HCT116 (cell line): ENCODE results near the gene NHSL2. TPM values are rescaled to one million over a fixed set of nuclear protein-coding genes. Genes with fewer than 3 reads are reported as not detected.
"Not testable (repeated sequence)": the region's sequence is repeated elsewhere in the genome, so short reads cannot be mapped to it uniquely, and the experiment has no call there.

Experiments used
- ATAC-seq: fragments of 200-7000 bp; cut with Tn5 transposase; 2 replicates; pipeline ENCODE4 v1.9.1; 2020; ENCODE audit warnings: mild to moderate bottlenecking, moderate library complexity
- BruUV-seq: library from RNA; stranded (reverse); fragments of 400-500 nt; replicated peaks from 2 replicates; lab custom pipeline; 2021; lab: Mats Ljungman, UMichigan
- CTCF ChIA-PET: fragments of 300-600 bp; sonication (Branson Sonifier 250); formaldehyde crosslinking; loops from one replicate; lab custom pipeline; 2021; ENCODE audit warnings: antibody characterized with exemption; lab: Charles Lee
- POLR2A ChIA-PET: fragments of 300-600, 350-600 bp; sonication (Branson Sonifier 250); formaldehyde crosslinking; loops from one replicate; lab custom pipeline; 2021; ENCODE audit warnings: antibody characterized with exemption; lab: Charles Lee
- RAD21 ChIA-PET, 2 experiments: fragments of 300-600 bp; sonication (Branson Sonifier 250); formaldehyde crosslinking; loops; one replicate each; lab custom pipeline; 2023; ENCODE audit warnings: low total read pairs in 2 of 2; ENCODE audit not compliant: uncharacterized antibody in 2 of 2, unreplicated experiment in 2 of 2, low non-redundant PET in 1 of 2; lab: Charles Lee
- DNase-seq: peaks from one replicate; pipeline ENCODE4 v3.0.0-alpha.2; 2010; ENCODE audit warnings: low read depth, low spot score
- H2AFZ ChIP-seq: fragments of 200-600 bp; shearing (Covaris generic), sonication (generic); 2 replicates; pipeline ENCODE4 v1.6.1; 2017; ENCODE audit warnings: low read depth, mixed run types, mixed read lengths, antibody characterized with exemption, low read length; ENCODE audit not compliant: poor library complexity, severe bottlenecking
- H3K27ac ChIP-seq: 2 replicates; pipeline ENCODE4 v1.5.1; 2012; ENCODE audit warnings: low read depth, low read length
- H3K27me3 ChIP-seq: fragments of 200-600 bp; sonication (generic); 2 replicates; pipeline ENCODE4 v1.6.1; 2016; ENCODE audit warnings: mixed run types, low read length, mixed read lengths; ENCODE audit not compliant: insufficient read depth
- H3K36me3 ChIP-seq, 2 experiments: fragments of 200-500 bp in 1 of 2; fragments of 200-600 bp in 1 of 2; sonication (Bioruptor generic) in 1 of 2; sonication (generic) in 1 of 2; 2 replicates each; pipeline versions ENCODE4 v1.5.1 to v1.6.1; 2014 to 2016; ENCODE audit warnings: low read length in 2 of 2, inconsistent platforms in 1 of 2, mixed read lengths in 1 of 2, mixed run types in 1 of 2; ENCODE audit not compliant: insufficient read depth in 2 of 2, control insufficient read depth in 1 of 2
- H3K4me1 ChIP-seq, 2 experiments: fragments of 200-600 bp in 1 of 2; sonication (generic) in 1 of 2; 2 replicates each; pipeline versions ENCODE4 v1.5.1 to v1.6.1; 2012 to 2017; ENCODE audit warnings: low read length in 2 of 2, inconsistent platforms in 1 of 2, mild to moderate bottlenecking in 1 of 2, mixed read lengths in 1 of 2, mixed run types in 1 of 2, moderate library complexity in 1 of 2; ENCODE audit not compliant: insufficient read depth in 2 of 2, control insufficient read depth in 1 of 2
- H3K4me2 ChIP-seq: fragments of 200-600 bp; sonication (generic); 2 replicates; pipeline ENCODE4 v1.6.1; 2017; ENCODE audit warnings: mixed run types, low read length, mixed read lengths
- H3K4me3 ChIP-seq, 2 experiments: fragments of 200-600 bp in 1 of 2; sonication (generic) in 1 of 2; replicated peaks in 1 of 2; 2 replicates each; pipeline ENCODE4 v1.5.1; 2011 to 2016; ENCODE audit warnings: low read length in 2 of 2, control low read depth in 1 of 2, low read depth in 1 of 2, mild to moderate bottlenecking in 1 of 2, mixed read lengths in 1 of 2, mixed run types in 1 of 2
- H3K79me2 ChIP-seq: fragments of 200-600 bp; sonication (generic); 2 replicates; pipeline ENCODE4 v1.6.1; 2017; ENCODE audit warnings: mild to moderate bottlenecking, mixed run types, low read length, moderate library complexity, mixed read lengths; ENCODE audit not compliant: insufficient read depth
- H3K9ac ChIP-seq: fragments of 200-600 bp; sonication (generic); 2 replicates; pipeline ENCODE4 v1.6.1; 2016; ENCODE audit warnings: low read length, mixed read lengths
- H3K9me2 ChIP-seq: fragments of 200-600 bp; sonication (generic), shearing (Covaris generic); 2 replicates; pipeline ENCODE4 v1.6.1; 2017; ENCODE audit warnings: mixed run types, mild to moderate bottlenecking, moderate library complexity; ENCODE audit not compliant: insufficient read depth
- H3K9me3 ChIP-seq, 2 experiments: fragments of 200-500 bp in 1 of 2; fragments of 200-600 bp in 1 of 2; sonication (Bioruptor generic) in 1 of 2; sonication (generic) in 1 of 2; 2 replicates each; pipeline ENCODE4 v1.6.1; 2014 to 2017; ENCODE audit warnings: low read length in 2 of 2, mixed read lengths in 2 of 2, inconsistent platforms in 1 of 2, low read depth in 1 of 2, mild to moderate bottlenecking in 1 of 2, mixed run types in 1 of 2, moderate library complexity in 1 of 2; ENCODE audit not compliant: control insufficient read depth in 1 of 2, insufficient read depth in 1 of 2
- H4K20me1 ChIP-seq: fragments of 200-600 bp; sonication (generic), shearing (Covaris generic); 2 replicates; pipeline ENCODE4 v1.6.1; 2017; ENCODE audit warnings: mixed run types, mild to moderate bottlenecking, moderate library complexity; ENCODE audit not compliant: insufficient read depth
- CBX3 ChIP-seq: IDR thresholded peaks from 2 replicates; pipeline ENCODE4 v1.6.1; 2012; ENCODE audit warnings: low read depth
- CEBPB ChIP-seq: IDR thresholded peaks from 2 replicates; pipeline ENCODE4 v1.6.1; 2012; ENCODE audit warnings: low read depth
- CTCF ChIP-seq, 3 experiments: fragments of 200-600 bp in 1 of 3; sonication (generic) in 1 of 3; IDR thresholded peaks in 2 of 3; conservative IDR thresholded peaks in 1 of 3; 2 replicates each; pipeline ENCODE4 v1.5.1; 2012 to 2017; ENCODE audit warnings: low read depth in 2 of 3, low read length in 2 of 3, antibody characterized with exemption in 1 of 3, borderline replicate concordance in 1 of 3, control low read depth in 1 of 3, mild to moderate bottlenecking in 1 of 3, mixed read lengths in 1 of 3, mixed run types in 1 of 3, moderate library complexity in 1 of 3; ENCODE audit not compliant: insufficient read depth in 1 of 3
- ELF1 ChIP-seq: IDR thresholded peaks from 2 replicates; pipeline ENCODE4 v1.6.1; 2012; ENCODE audit warnings: low read depth, borderline replicate concordance
- EZH2 ChIP-seq: fragments of 200-600 bp; sonication (generic); IDR thresholded peaks from 2 replicates; pipeline ENCODE4 v1.6.1; 2017; ENCODE audit warnings: antibody characterized with exemption, mixed run types
- EZH2phosphoT487 ChIP-seq: fragments of 200-600 bp; IDR thresholded peaks from 2 replicates; pipeline ENCODE4 v1.6.1; 2018; ENCODE audit warnings: antibody characterized with exemption, borderline replicate concordance
- FOSL1 ChIP-seq: IDR thresholded peaks from 2 replicates; pipeline ENCODE4 v1.6.1; 2012; ENCODE audit warnings: low read depth
- JUND ChIP-seq: IDR thresholded peaks from 2 replicates; pipeline ENCODE4 v1.6.1; 2012
- POLR2AphosphoS5 ChIP-seq: IDR thresholded peaks from 2 replicates; pipeline ENCODE4 v1.6.1; 2011; ENCODE audit warnings: mild to moderate bottlenecking, low read depth, low read length, moderate library complexity
- SP1 ChIP-seq: IDR thresholded peaks from 2 replicates; pipeline ENCODE4 v1.6.1; 2012; ENCODE audit warnings: low read depth
- YY1 ChIP-seq: IDR thresholded peaks from 2 replicates; pipeline ENCODE4 v1.6.1; 2011; ENCODE audit warnings: low read length, low read depth, moderate library complexity, mild to moderate bottlenecking; ENCODE audit not compliant: insufficient replicate concordance; ENCODE audit errors: extremely low read depth
- ZBTB33 ChIP-seq: IDR thresholded peaks from 2 replicates; pipeline ENCODE4 v1.6.1; 2011; ENCODE audit warnings: mild to moderate bottlenecking, low read length, moderate library complexity; ENCODE audit not compliant: insufficient replicate concordance; ENCODE audit errors: extremely low read depth
- ZFX ChIP-seq: fragments of 450-650 bp; IDR thresholded peaks from 2 replicates; pipeline ENCODE4 v1.6.1; 2017
- intact Hi-C: fragments of 100-400 bp; cut with micrococcal nuclease; formaldehyde crosslinking; loops from 2 replicates; pipeline ENCODE4 v1.10.0; 2022
- total RNA-seq: library from RNA; stranded (reverse); gene quantifications from one replicate; pipeline ENCODE4 v1.2.1, GENCODE V29; 2021; ENCODE audit not compliant: unreplicated experiment

The NHSL2 gene
- total RNA-seq, 1 experiment from 2014 or later: 0.22 TPM

- TF ChIP-seq CTCF (IDR thresholded peaks at IDR 0.05 in 2 of 3, conservative IDR thresholded peaks at IDR 0.05 in 1 of 3; ENCODE audit: borderline replicate concordance in 1 of 3, insufficient read depth in 1 of 3, low read depth in 2 of 3, low read length in 2 of 3): no peak
- no peak for TF ChIP-seq FOSL1
- TF ChIP-seq CBX3: no peak
- TF ChIP-seq CEBPB: no peak
- no peak for TF ChIP-seq EZH2
- no peak for TF ChIP-seq ELF1
- TF ChIP-seq EZH2phosphoT487: no peak
Observed at GRCh38 chrX:71958281-71958675, 47.6 kb downstream of the NHSL2 start (continued).

GRCh38 chrX:71964184-71964583 is 53.5 kb downstream of the NHSL2 start:
- RAD21 ChIA-PET, CTCF ChIA-PET, H3K36me3 ChIP-seq, BruUV-seq, H3K4me1 ChIP-seq, H3K27ac ChIP-seq, H3K4me2 ChIP-seq, H3K9ac ChIP-seq, H3K79me2 ChIP-seq, intact Hi-C loops, H3K4me3 ChIP-seq, H3K9me2 ChIP-seq, ATAC-seq, H4K20me1 ChIP-seq, POLR2A ChIA-PET, H3K27me3 ChIP-seq, DNase-seq, H3K9me3 ChIP-seq, H2AFZ ChIP-seq: not testable (repeated sequence)

GRCh38 chrX:71974916-71975315 is 64.3 kb downstream of the NHSL2 start:
- Histone ChIP-seq H3K27ac (no peak overlapping the region), H3K4me2 (no peak overlapping the region), H3K9me3 (no peaks in the 10 kb centered on the region), H3K9me2 (no peaks in the 10 kb centered on the region), H2AFZ (no peak overlapping the region), H4K20me1 (no peaks in the 10 kb centered on the region), H3K36me3 (no peaks in the 10 kb centered on the region), H3K9ac (no peak overlapping the region), H3K4me3 (no peak overlapping the region), H3K27me3 (no peaks in the 10 kb centered on the region), H3K79me2 (no peaks in the 10 kb centered on the region), H3K4me1 (no peaks in the 10 kb centered on the region)
- BruUV-seq: no TSS peak
- intact Hi-C loops: no loop called here
- RAD21 ChIA-PET: no interaction called here
- DNase-seq (no peak), ATAC-seq (no peak)
- POLR2A ChIA-PET: no interaction called here
- CTCF ChIA-PET: interaction anchor here (1.0 kb wide), 1 partner anchor 10 kb away, joined by 3 read pairs; no protein-coding TSS in a partner anchor
- no peak for TF ChIP-seq CEBPB
- TF ChIP-seq FOSL1: no peak
- TF ChIP-seq JUND: no peak
- TF ChIP-seq POLR2AphosphoS5: no peak
- TF ChIP-seq YY1: no peak
- TF ChIP-seq ZBTB33: no peak
- no peak for TF ChIP-seq SP1
- TF ChIP-seq ZFX: no peak
